Measurements from ENCODE around the gene ITGAL.

ITGAL gene

DNA sequence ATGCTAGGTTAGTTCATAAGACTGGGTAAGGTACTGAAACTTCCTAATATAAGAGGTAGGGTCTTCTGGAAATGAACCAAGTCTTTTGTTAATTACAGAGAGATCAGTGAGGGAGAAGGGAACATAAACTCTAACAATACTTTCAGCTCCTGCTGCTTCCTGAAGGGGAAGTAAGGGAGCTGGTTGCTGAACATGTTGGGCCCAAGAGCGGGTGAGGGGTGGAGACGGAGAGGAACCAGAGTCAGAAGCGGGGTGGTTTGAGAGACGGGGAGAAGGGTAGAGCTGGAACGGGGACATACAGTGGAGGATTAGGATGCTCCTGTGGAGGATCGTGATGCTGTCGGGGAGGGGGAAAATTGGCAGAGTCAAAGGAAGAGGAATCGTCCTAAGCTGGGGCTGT is 73.6 kb downstream of the ITGAL start:
- no peak for DNase-seq

DNA sequence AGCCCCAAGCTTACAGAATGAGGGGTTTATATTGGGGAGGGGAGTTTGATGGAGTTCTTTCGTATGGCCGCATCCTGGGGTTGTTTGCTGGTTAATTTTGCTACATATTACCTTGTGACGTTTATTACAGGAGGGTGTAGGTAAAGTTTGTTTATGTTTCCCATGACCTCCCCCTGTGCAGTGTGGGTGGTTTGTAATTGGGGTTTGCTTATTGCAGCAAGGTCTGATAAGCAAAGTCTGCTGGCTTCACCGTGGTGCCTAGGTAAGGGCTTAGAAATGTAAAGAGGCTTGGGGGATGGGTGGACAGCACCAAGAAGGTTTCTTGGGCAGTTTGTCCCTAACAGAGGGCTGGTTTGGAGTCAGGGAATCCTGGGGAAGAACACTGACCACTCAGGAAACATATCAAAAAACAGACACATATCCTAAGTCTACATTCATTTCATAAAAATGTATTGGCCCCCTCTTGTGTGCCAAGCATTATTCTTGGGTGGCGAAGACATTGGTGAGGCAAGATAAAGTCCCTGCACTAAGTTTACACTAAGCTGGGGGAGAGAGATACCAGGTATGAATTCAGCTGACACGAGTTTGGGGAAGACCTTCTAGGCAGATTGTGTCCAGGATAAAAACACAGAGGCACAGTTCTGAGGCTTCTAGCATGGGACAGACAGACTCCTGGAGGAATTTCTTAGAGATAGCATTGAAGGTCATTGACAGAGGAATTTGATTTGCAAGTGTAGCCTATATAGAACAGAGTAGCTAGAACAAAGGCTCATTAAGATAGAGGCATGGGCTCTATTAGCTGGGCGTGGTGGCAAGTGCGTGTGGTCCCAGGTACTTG is 76.1 kb downstream of the ITGAL start:
- no peak for DNase-seq

DNA sequence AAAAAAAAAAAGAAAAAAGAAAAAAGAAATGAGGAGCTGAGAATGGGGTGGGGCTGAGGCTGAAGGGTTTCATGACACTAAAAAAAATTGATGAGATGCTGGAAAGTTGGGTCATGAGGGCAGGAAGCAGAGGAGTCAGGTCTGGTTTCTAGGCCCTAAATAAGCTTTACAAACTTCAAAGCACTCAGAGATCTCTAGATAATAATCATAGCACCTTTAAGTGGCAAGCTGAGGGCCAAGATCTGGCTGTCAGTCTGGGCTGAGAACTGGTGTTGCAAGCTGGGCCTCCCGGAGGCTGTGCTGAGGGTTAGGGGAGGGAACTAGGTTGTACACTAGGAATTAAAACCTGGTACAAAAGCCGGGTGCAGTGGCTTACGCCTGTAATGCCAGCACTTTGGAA is 79.2 kb downstream of the ITGAL start:
- no peak for DNase-seq

DNA sequence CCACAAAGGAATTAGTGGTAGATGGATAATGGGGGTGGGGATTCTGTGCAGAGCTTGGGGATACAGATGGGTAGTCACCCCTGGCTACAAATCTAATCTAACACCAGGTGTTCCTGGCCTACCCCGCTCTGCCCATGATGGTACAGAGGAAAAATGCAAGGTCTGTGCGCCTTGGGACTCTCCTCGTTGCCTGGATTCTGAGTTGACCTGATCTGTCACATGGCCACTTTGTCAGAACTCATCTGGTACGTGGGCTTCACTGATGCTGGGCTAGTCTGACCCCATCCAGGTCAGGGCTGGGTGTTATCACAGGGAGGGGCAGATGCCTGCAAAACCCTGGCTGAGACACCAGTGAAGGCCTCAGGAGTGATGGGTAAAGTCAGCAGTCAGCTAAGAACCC is 80.4 kb downstream of the ITGAL start:
- no peak for DNase-seq

DNA sequence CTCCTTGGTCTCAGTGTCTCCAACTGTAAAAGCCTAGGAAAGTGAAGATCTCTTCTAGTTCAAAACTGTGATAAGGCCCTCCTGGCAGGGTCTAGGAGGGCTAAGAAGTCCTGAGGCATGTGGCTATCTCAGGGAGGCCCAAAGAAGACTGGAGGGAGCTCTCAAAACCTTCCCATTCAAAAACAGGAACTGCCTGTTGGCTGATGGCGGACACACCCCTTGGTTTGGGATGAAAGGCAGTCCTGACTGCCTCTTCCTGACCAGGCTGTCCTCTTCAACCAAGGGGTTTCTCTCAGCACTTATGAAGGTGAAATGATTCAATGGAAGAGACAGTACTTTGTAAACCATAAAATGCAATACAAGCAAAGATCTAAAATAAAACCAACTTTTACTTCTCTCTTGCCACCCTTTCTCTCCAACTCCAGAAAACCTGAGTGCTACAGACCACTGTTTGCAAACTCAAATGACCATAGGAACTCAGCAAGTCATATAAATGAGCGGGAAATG is 80.9 kb downstream of the ITGAL start:
- no peak for DNase-seq

DNA sequence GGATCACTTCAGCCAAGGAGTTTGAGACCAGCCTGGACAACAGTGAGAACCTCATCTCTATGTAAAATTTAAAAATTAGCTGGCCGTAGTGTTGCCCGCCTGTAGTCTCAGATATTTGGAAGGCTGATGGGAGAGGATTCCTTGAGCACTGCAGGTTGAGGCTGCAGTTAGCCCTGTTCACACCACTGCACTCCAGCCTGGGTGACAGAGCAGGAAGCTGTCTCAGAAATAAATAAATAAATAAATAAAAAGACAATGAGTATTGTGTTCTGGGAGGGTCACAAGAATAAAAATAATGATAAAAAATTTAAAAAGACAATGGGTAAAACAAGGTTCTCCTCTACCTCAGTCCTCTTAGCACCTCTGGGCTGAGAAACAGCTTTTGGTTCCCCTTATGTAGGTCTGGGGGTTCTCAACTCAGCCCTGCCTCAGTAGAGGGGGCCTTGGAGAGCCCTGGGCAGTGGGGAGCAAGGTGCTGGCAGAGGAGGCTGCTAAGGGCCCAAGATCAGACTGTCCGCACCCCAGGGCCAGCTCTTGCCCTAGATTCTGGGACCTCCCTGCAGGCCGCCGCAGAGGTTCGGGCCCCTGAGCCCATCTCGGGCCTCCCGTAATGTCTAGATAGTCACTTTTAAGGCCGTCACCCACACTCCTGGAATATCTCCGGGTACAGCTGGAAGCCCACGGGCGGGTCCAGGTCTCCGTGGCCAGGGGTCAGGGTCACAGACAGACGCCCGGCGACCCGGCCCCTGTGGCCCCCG is 82.2 kb downstream of the ITGAL start:
- no peak for DNase-seq

DNA sequence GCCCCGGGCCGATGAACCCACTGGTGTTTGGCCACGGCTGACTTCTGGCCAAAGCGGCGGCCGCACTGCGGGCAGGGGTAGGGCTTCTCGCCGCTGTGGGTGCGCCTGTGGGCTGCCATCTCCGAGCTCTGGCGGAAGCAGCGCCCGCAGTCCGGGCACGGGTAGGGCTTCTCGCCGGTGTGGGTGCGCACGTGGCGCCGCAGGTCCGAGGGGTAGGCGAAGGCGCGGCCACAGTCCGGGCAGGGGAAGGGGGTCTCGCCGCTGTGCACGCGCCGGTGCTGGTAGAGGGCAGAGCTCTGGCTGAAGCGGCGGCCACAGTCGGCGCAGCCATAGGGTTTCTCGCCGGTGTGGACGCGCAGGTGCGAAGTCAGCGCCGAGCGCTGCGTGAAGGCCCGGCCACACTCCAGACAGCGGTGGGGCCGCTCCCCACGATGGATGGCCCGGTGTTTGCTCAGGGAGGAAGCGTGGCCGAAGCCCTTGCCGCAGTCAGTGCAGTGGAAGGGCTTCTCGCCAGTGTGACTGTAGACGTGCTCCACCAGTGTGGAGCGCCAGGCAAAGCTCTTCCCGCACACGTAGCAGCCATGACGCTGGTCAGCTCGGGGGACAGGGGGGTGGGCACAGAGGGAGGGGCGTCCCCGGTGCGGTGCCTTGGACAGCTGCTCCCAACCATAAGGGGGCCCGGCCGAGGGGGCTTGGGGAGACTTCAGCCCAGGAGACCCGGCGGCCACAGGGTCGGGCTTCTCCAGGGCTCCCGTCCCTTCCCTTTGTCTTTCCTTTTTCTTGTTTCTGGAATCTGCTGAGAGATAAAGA is 83.0 kb downstream of the ITGAL start:
- no peak for DNase-seq

DNA sequence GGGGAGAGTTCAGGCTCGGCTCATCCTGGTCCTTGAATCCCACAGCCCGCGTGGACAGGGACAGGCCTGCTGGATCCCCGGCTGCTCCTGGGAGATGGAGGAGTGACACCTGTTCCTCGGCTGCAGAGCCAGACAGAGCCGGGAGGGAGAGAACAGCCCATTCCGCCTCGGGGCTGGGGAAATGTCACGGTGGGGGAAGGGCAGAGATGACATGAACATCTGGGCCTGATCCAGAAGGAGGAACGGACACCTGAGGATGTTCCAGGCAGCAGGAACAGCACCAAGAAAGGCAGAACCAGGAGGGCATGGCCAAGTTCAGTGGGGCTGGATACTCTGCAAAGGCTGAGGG is 83.6 kb downstream of the ITGAL start:
- no peak for DNase-seq

DNA sequence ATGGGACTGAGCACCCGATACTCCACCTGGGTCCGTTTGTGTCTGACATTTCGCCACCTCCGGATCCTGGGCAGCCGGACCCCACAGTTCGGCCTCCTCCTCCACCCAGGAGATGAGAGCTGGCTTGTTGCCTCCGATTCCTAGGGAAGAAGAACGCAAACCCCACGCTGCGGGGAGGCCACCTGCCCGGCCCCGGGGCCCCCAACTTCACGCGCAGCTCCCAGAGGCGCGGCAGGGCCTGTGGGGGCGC is 85.1 kb downstream of the ITGAL start:
- no peak for DNase-seq

DNA sequence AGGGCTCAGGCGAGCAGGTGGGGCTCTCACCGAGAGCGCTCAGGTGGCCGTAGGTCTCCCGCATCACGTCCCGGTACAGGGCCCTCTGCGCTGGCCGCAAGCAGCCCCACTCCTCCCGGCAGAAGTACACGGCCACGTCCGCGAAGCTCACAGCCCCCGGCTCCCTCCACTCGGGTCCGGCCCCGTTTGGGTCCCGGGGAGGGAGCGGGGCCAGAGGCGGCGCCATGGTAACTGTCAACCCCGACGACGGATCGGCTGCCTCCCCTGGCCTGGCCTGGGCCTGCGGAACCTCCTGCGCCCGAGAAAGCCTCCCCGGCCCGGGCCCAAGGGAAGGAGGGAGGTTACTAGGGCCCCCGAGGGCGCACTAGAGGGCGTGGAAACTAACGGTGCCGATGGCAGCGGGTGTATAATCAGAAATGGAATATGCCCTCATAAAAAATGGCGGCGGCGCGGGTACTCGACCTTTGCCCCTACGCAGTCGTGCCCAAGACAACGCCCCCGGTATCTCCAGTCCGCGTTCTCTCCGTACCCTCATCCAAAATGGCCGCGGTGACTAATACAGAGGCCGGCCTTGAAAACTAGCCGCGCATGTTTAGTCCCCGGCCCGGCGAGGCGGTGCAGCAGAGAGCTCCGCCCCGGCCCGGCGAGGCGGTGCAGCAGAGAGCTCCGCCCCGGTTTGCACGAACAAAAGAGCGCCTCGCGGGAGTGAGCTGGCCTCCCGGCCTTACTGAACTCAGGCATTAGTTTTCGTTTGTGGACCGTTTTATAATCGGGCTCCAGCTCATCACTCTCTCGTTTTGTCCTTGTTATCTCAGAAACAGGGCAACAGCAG is 85.6 kb downstream of the ITGAL start, which contains the start of gene ZNF764:
TSS of gene ZNF764 (minus strand) at position 418 of the 832 bp plus-strand sequence. CDS start at position 226, 192 bp downstream.
- peak; percentile 91 for DNase-seq

DNA sequence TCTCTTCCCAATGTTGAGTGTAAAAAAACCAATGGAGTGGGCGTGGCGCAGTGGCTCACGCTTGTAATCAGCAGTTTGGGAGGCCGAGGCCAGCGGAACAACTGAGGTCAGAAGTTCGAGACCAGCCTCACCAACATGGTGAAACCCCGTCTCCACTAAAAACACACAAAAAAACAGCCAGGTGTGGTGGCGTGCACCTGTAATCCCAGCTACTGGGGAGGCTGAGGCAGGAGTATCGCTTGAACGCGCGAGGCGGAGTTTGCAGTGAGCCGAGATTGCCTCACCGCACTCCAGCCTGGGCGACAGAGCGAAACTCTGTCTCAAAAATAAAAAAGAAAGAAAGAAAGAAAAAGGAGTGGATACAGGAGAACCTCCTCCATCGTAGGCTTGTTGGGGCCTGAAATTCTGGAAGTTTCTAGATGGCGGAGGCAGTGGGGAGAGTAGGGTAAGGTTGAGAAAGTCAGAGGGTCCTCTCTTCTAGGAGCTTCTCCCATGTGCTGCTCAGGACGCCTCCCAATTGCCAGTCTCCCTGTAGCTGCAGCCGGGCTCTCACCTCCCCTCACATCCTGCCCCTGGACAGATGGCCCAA is 86.3 kb downstream of the ITGAL start:
- no peak for DNase-seq

DNA sequence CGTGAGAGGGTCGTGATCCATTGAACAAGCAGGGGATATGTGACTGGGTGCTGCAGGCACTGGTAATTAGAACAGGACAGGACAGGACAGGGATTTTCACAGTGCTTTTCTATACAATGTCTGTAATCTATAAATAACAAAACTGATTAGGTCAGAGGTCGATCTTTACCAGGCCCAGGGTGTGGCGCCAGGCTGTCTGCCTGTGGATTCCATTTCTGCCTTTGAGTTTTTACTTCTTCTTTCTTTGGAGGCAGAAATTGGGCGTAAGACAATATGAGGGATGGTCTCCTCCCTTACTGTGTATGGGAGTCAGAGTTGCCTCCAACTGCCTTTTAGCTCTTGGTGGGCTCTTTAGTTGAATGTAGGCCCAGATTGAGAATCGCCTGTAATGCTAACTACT is 87.1 kb downstream of the ITGAL start:
- no peak for DNase-seq

DNA sequence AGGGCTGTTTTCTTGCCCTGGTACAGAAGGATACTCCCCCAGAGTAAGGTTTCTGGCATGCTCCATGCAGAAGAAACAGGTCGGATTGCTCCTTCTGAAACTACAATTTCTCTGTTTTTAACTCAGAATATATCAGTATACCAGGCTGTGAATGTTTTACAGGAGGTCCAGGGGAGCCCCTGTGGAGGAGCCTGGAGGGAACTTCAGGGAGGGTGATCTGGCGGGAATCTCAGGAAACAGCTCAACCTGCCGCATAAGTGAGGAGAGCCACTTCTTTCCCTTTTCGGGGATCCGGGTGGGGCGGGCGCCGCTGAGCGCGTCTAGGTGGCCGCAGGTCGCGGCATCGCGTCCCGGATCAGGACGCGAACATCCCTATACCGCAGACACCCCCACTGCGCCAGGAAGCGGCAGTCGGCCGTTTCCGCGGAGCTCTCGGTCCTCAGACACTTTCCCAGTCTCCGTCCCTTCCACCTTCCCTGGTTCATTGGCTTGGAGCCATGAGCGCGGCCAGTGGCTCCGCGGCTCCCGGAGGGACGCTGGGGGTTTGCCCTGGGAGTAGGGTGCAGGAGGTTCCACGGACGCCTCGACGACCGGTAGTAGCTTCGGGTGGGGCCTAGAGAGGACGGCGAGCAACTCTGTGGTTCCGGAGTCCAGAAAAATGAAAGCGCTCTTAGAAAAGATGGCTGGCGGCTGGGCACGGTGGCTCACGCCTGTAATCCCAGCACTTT is 88.7 kb downstream of the ITGAL start:
- DNase-seq, result peak; percentile 67

DNA sequence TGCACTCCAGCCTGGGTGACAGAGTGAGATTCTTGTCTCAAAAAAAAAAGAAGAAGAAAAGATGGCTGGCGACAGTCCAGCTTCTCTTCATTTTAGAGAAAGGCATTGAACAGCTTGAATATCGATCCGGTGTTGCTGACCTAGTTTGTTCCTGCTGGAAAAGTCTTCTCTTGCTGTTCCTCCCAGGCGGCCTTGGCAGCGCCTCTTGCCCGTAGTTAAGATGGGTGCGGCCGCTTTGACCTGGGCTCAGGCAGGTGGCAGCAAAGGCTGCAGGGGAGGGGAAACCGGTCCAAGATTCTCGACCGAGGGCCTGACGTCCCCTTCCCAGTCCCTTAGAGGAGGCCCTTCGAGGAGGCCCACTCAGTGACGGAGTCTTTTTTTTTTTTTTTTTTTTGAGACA is 89.5 kb downstream of the ITGAL start:
- no peak for DNase-seq

DNA sequence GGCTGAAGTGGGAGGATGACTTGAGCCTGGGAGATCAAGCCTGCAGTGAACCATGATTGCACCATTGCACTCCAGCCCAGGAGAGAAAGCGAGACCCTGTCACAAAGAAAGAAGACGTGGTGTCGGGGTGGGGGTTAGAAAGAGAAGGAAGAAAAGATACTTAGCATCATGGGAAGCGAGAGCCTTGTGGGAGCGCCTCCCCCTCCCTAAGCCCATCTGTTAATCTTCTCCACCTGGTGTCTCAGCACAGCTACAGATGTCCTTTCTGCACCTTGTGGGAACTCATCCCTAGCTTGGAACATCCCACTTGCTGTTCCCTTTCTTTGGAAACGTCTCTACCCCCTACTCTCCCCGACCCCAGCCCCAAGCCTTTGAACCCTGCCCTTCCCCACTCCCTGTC is 93.0 kb downstream of the ITGAL start:
- no peak for DNase-seq

DNA sequence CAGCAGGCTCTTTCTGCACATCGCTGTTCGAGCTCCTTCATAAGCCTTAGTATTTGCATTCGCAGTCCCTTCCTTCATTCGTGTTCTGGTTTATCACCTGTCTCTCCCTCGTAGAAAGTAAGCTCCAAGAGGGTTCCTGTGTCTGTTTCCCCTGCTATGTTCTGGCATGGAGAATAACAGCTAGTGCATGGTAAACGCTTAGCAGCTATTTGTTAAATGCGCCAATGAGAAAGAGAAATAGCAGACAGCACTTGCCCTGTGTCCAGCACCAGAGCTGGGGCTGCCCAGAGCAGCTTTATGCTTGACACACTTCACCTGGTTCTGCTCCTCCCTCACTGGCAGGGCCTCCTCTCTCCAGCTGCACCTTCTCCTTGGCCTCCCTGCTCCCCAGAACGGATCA is 93.4 kb downstream of the ITGAL start:
- no peak for DNase-seq

DNA sequence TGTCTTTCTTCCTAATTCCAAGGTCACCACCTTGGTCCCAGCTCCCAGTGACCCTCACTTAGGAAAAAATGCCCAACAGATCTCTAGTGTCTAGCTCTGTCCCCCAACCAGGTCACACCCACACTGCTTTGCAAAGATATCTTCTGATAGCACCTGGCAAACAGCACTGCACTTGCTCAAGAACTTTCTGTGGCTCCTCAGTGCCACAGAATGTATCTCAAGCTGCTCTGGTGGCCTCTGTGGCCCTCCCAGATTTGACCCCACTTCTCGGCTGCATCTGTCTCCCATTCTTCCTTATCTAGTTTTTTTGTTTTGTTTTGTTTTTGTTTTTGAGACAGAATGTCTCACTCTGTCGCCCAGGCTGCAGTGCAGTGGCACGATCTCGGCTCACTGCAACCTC is 94.0 kb downstream of the ITGAL start:
- DNase-seq, result no peak

DNA sequence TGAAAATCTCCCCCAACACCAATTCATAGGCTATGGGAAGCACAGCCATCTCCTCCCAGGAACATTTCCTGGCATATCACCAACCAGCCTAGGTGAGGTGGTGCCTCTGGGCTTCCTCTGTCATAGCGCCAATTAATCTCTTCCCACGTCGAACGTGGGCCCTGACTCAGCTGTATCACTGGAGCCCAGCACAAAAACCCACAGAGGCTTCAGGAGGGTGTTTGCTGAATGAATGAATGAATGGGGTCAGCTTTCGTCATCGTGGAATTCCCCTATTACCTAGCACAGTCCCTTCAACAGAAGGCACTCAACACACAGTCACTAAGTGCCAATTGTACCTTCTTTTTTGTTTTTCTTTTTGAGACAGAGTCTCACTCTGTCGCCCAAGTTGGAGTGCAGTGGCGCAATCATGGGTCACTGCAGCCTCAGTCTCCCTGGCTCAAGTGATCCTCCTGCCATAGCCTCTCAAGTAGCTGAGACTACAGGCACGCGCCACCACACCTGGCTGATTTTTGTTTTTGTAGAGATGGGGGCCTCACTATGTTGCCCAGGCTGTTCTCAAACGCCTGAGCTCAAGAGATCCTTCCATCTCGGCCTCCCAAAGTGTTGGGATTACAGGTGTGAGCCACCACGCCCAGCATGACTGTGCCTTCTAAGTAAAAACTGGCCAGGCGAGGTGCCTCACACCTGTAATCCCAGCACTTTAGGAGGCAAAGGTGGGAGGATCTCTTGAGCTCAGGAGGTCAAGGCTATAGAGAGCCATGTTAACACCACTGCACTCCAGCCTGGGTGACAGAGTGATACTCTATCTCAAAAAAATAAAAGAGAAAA is 94.8 kb downstream of the ITGAL start:
- no peak for DNase-seq

DNA sequence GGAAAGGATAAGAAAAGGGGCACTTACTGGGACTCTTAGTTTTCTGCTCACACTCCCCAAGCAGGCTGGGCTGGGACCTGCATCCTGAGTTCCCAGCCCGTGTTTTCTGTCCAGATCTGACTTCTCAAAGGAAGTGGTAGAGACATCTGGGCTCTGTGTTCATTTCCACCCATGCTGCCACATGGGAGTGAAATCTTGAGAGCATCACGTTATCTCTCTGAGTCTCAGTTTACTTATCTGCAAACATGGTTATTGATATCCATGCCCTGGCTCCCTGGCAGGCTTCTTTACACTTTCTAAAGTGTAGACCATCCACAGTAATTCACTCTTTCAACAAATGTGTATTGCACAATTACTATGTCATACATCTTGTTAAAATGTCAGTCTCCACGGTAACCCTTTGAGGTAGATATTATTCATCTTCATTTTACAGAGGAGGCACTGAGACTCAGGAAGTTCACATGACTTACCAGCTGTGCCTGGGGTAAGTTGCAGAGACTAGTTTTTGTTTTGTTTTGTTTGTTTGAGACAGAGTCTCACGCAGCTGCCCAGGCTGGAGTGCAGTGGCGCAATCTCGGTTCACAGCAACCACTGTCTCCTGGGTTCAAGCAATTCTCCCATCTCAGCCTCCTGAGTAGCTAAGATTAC is 95.6 kb downstream of the ITGAL start:
- no peak for DNase-seq

DNA sequence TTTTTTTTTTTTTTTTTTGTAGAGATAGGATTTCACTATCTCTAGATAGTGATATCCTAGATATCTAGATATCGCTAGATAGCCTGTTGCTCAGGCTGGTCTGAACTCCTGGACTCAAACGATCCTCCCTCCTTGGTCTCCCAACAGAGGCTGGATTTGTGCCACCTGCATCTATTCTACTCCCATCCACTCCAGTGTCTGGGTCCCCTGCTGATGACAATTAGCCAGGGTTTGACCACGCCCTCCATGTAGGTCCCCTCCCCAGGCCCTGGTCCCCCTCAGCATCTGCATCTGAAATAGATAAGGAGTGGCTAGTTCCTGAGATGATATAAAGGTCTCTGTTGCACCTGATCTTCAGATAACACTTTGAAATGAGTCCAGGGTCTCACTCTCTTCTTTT is 96.7 kb downstream of the ITGAL start:
- DNase-seq, result no peak
